ENCODE measurements around the gene FAM180B.
"Not testable (repeated sequence)": the region's sequence is repeated elsewhere in the genome, so short reads cannot be mapped to it uniquely, and the experiment has no call there.

FAM180B gene

GRCh38 chr11:47626234-47626633, 39.8 kb downstream of the FAM180B start:
- POLR2A ChIA-PET = no interaction called here

GRCh38 chr11:47628026-47628425, 41.5 kb downstream of the FAM180B start:
- TF ChIP-seq FOXM1 (IDR thresholded peaks at IDR 0.05; ENCODE audit: borderline replicate concordance) (no peak), NFRKB (IDR thresholded peaks at IDR 0.05) (no peak), FOXK2 (IDR thresholded peaks at IDR 0.05) (no peak), CTBP1 (IDR thresholded peaks at IDR 0.05; ENCODE audit: borderline replicate concordance) (no peak), SP1 (IDR thresholded peaks at IDR 0.05) (no peak), BHLHE40 (IDR thresholded peaks at IDR 0.05; ENCODE audit: borderline replicate concordance) (no peak), ARNT (IDR thresholded peaks at IDR 0.05) (no peak), ELF4 (IDR thresholded peaks at IDR 0.05) (no peak), ZNF384 (IDR thresholded peaks at IDR 0.05) (no peak), LEF1 (IDR thresholded peaks at IDR 0.05; ENCODE audit: borderline replicate concordance) (no peak), HDGF (IDR thresholded peaks at IDR 0.05; ENCODE audit: borderline replicate concordance) (no peak), L3MBTL2 (conservative IDR thresholded peaks at IDR 0.05) (no peak), TARDBP (IDR thresholded peaks at IDR 0.05) (no peak), FOXA1 (IDR thresholded peaks at IDR 0.05) (no peak), PKNOX1 (IDR thresholded peaks at IDR 0.05) (no peak), SUZ12 (IDR thresholded peaks at IDR 0.05) (no peak)
- POLR2A ChIA-PET = no interaction called here
- no peak for DNase-seq (ENCODE audit: extremely low spot score)
- CTCF ChIA-PET = no interaction called here

More at GRCh38 chr11:47626234-47626633, 39.8 kb downstream of the FAM180B start:
- DNase-seq (ENCODE audit: extremely low spot score) = no peak
- TF ChIP-seq SUZ12 (IDR thresholded peaks at IDR 0.05) (no peak), TARDBP (IDR thresholded peaks at IDR 0.05) (no peak), BHLHE40 (IDR thresholded peaks at IDR 0.05; ENCODE audit: borderline replicate concordance) (no peak), FOXA1 (IDR thresholded peaks at IDR 0.05) (no peak), LEF1 (IDR thresholded peaks at IDR 0.05; ENCODE audit: borderline replicate concordance) (no peak), FOXK2 (IDR thresholded peaks at IDR 0.05) (no peak), NFRKB (IDR thresholded peaks at IDR 0.05) (no peak), SP1 (IDR thresholded peaks at IDR 0.05) (no peak), L3MBTL2 (conservative IDR thresholded peaks at IDR 0.05) (no peak), ZNF384 (IDR thresholded peaks at IDR 0.05) (no peak)
- CTCF ChIA-PET = interaction anchor here (0.7 kb wide), 1 partner anchor 73 kb away, joined by 3 read pairs; no protein-coding TSS in a partner anchor

- no peak for DNase-seq (ENCODE audit: extremely low spot score)
- TF ChIP-seq CTBP1 (IDR thresholded peaks at IDR 0.05; ENCODE audit: borderline replicate concordance) = no peak
- TF ChIP-seq L3MBTL2 (conservative IDR thresholded peaks at IDR 0.05) = no peak
- no peak for TF ChIP-seq SUZ12 (IDR thresholded peaks at IDR 0.05)
- no peak for TF ChIP-seq FOXK2 (IDR thresholded peaks at IDR 0.05)
- TF ChIP-seq ELF4 (IDR thresholded peaks at IDR 0.05) = no peak
- no peak for TF ChIP-seq FOXA1 (IDR thresholded peaks at IDR 0.05)
- TF ChIP-seq TARDBP (IDR thresholded peaks at IDR 0.05) = no peak
- TF ChIP-seq SP1 (IDR thresholded peaks at IDR 0.05) = no peak
- ChIA-PET CTCF (no interaction called here), POLR2A (no interaction called here)
Measured at GRCh38 chr11:47631473-47631872, 45.0 kb downstream of the FAM180B start.

- POLR2A ChIA-PET; CTCF ChIA-PET; DNase-seq (ENCODE audit: extremely low spot score): not testable (repeated sequence)
Measured at GRCh38 chr11:47636331-47636730, 49.9 kb downstream of the FAM180B start.

Measured in HEK293T (cell line).